RWPE1 (cell line): ENCODE measurements around the gene MYO15B.

Source experiments
- CTCF ChIA-PET: fragments of 350-600 bp; sonication (Branson Sonifier 250); formaldehyde crosslinking; extraction: SDS; loops from one replicate; lab custom pipeline; 2021; lab: Yijun Ruan, JAX
- POLR2A ChIA-PET: fragments of 400-600 bp; formaldehyde crosslinking; extraction: SDS; loops from one replicate; lab custom pipeline; 2020; ENCODE audit warnings: antibody characterized with exemption; ENCODE audit not compliant: low non-redundant PET; lab: Yijun Ruan, JAX
- DNase-seq: peaks from one replicate; pipeline ENCODE4 v3.0.0; 2012; ENCODE audit warnings: low spot score
- H3K27ac ChIP-seq: fragments of 450-650 bp; 2 replicates; pipeline ENCODE4 v1.5.1; 2017
- CTCF ChIP-seq: fragments of 450-650 bp; conservative IDR thresholded peaks from 2 replicates; pipeline ENCODE4 v1.5.1; 2017; ENCODE audit warnings: low read depth, mild to moderate bottlenecking

Gene MYO15B

GRCh38 chr17:75624021-75624420 is 36.4 kb downstream of the MYO15B start:
- ChIA-PET CTCF (interaction anchor here (3.7 kb wide), 1 partner anchor 9 kb away, joined by 50 read pairs; the partner anchor contains the start of gene SMIM5), POLR2A (no interaction called here)
- H3K27ac ChIP-seq = peak overlapping the region; percentile 9; the same call in 1 of the 2 replicates
- no peak for TF ChIP-seq CTCF
- no peak for DNase-seq

GRCh38 chr17:75624714-75625345 is 37.2 kb downstream of the MYO15B start:
- DNase-seq = no peak
- peak overlapping the region; percentile 9; the same call in 1 of the 2 replicates for H3K27ac ChIP-seq
- CTCF ChIA-PET = interaction anchor here (0.5 to 3.7 kb wide), 10 partner anchors 8 to 304 kb away, joined by 3 to 50 read pairs (median 4); partner anchors contain the start of genes RECQL5, SAP30BP and SMIM5
- no peak for TF ChIP-seq CTCF
- POLR2A ChIA-PET = no interaction called here

GRCh38 chr17:75625813-75626486 is 38.4 kb downstream of the MYO15B start:
- H3K27ac ChIP-seq = peak overlapping the region; percentile 34
- peak; percentile 32 for DNase-seq
- POLR2A ChIA-PET = no interaction called here
- CTCF ChIA-PET = interaction anchor here (0.5 to 3.7 kb wide), 12 partner anchors 8 to 354 kb away, joined by 3 to 50 read pairs (median 4); partner anchors contain the start of gene SMIM5
- peak; percentile 80 for TF ChIP-seq CTCF

GRCh38 chr17:75626496-75627038 is 39.0 kb downstream of the MYO15B start:
- CTCF ChIA-PET = interaction anchor here (1.0 kb wide), 1 partner anchor 13 kb away, joined by 3 read pairs; no protein-coding TSS in a partner anchor
- no peak for DNase-seq
- POLR2A ChIA-PET = no interaction called here
- H3K27ac ChIP-seq = peak overlapping the region; percentile 34
- TF ChIP-seq CTCF = no peak

- CTCF ChIA-PET = interaction anchor here (1.0 kb wide), 1 partner anchor 13 kb away, joined by 3 read pairs; no protein-coding TSS in a partner anchor
- TF ChIP-seq CTCF = no peak
- POLR2A ChIA-PET = no interaction called here
- no peak for DNase-seq
- H3K27ac ChIP-seq = peak overlapping the region; percentile 34
These were observed 39.5 kb downstream of the MYO15B start for GRCh38 chr17:75627094-75627493.

GRCh38 chr17:75628425-75628824 is 40.8 kb downstream of the MYO15B start:
- TF ChIP-seq CTCF = no peak
- DNase-seq = no peak
- peak overlapping the region; percentile 11 for H3K27ac ChIP-seq
- POLR2A ChIA-PET = no interaction called here
- CTCF ChIA-PET = interaction anchor here (0.5 to 1.1 kb wide), 3 partner anchors 26 to 119 kb away, joined by 3 read pairs; no protein-coding TSS in a partner anchor
